ENCODE measurements around the gene ITIH4. TPM values are rescaled to one million over a fixed set of nuclear protein-coding genes. Genes with fewer than 3 reads are reported as not detected.
A peak's percentile ranks its signal among the peaks of the same experiment; 100 is the strongest.

The ITIH4 gene
- total and polyA plus RNA-seq, 2 experiments from 2014 or later: 55.9 to 91.3 TPM

GRCh38 chr3:52851348-52851747 is 20.9 kb upstream of the ITIH4 start:
- H3K36me3 ChIP-seq (replicated peaks; ENCODE audit: insufficient read depth, low read depth): no peaks in the 10 kb centered on the region
- H3K79me2 ChIP-seq: no peaks in the 10 kb centered on the region
- no peaks in the 10 kb centered on the region for H3K9me3 ChIP-seq (ENCODE audit: low read depth)
- no peak overlapping the region for H3K4me2 ChIP-seq
- H4K20me1 ChIP-seq (ENCODE audit: insufficient read depth, poor library complexity, severe bottlenecking): no peaks in the 10 kb centered on the region
- TF ChIP-seq, protein P1, sequence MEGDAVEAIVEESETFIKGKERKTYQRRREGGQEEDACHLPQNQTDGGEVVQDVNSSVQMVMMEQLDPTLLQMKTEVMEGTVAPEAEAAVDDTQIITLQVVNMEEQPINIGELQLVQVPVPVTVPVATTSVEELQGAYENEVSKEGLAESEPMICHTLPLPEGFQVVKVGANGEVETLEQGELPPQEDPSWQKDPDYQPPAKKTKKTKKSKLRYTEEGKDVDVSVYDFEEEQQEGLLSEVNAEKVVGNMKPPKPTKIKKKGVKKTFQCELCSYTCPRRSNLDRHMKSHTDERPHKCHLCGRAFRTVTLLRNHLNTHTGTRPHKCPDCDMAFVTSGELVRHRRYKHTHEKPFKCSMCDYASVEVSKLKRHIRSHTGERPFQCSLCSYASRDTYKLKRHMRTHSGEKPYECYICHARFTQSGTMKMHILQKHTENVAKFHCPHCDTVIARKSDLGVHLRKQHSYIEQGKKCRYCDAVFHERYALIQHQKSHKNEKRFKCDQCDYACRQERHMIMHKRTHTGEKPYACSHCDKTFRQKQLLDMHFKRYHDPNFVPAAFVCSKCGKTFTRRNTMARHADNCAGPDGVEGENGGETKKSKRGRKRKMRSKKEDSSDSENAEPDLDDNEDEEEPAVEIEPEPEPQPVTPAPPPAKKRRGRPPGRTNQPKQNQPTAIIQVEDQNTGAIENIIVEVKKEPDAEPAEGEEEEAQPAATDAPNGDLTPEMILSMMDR (IDR thresholded peaks at IDR 0.05; ENCODE audit: poor library complexity): peak; percentile 48
- TF ChIP-seq EZH2 (IDR thresholded peaks at IDR 0.05; ENCODE audit: borderline replicate concordance): no peak
- no peak overlapping the region for H2AFZ ChIP-seq
- 53% methylated on average over 3 of the region's 3 CpGs for WGBS (ENCODE audit: low lambda C conversion rate, missing lambda C conversion rate)
- H3K9me2 ChIP-seq (replicated peaks; ENCODE audit: insufficient read depth): no peaks in the 10 kb centered on the region
- no peaks in the 10 kb centered on the region for H3K4me1 ChIP-seq (ENCODE audit: insufficient read depth)
- H3K27me3 ChIP-seq: no peaks in the 10 kb centered on the region
- no peak overlapping the region for H3K4me3 ChIP-seq
- peak; percentile 70 for DNase-seq (ENCODE audit: low spot score)
- H3K27ac ChIP-seq: no peak overlapping the region

- Histone ChIP-seq H3K36me3 (replicated peaks; ENCODE audit: insufficient read depth, low read depth) (no peaks in the 10 kb centered on the region), H3K4me2 (no peak overlapping the region), H3K79me2 (no peaks in the 10 kb centered on the region), H3K4me1 (ENCODE audit: insufficient read depth) (no peaks in the 10 kb centered on the region), H3K9me3 (ENCODE audit: low read depth) (no peaks in the 10 kb centered on the region), H3K4me3 (no peak overlapping the region), H2AFZ (no peak overlapping the region), H4K20me1 (ENCODE audit: insufficient read depth, poor library complexity, severe bottlenecking) (no peaks in the 10 kb centered on the region), H3K9me2 (replicated peaks; ENCODE audit: insufficient read depth) (no peaks in the 10 kb centered on the region), H3K27ac (no peak overlapping the region), H3K27me3 (no peaks in the 10 kb centered on the region)
- no peak for DNase-seq (ENCODE audit: low spot score)
- TF ChIP-seq EZH2 (IDR thresholded peaks at IDR 0.05; ENCODE audit: borderline replicate concordance): no peak
- TF ChIP-seq, protein P1 (IDR thresholded peaks at IDR 0.05; ENCODE audit: poor library complexity): no peak
- TF ChIP-seq EZH2phosphoT487 (IDR thresholded peaks at IDR 0.05; ENCODE audit: low read depth, severe bottlenecking, unreplicated experiment): no peak
- WGBS (ENCODE audit: low lambda C conversion rate, missing lambda C conversion rate): 99% methylated on average over 15 of the region's 15 CpGs
Measured at GRCh38 chr3:52849656-52850055, 19.2 kb upstream of the ITIH4 start.

GRCh38 chr3:52848617-52849016 is 18.1 kb upstream of the ITIH4 start:
- H4K20me1 ChIP-seq (ENCODE audit: insufficient read depth, poor library complexity, severe bottlenecking): no peaks in the 10 kb centered on the region
- WGBS (ENCODE audit: low lambda C conversion rate, missing lambda C conversion rate): 74% methylated on average over 7 of the region's 7 CpGs
- H3K4me1 ChIP-seq (ENCODE audit: insufficient read depth): no peaks in the 10 kb centered on the region
- no peaks in the 10 kb centered on the region for H3K36me3 ChIP-seq (replicated peaks; ENCODE audit: insufficient read depth, low read depth)
- no peaks in the 10 kb centered on the region for H3K9me3 ChIP-seq (ENCODE audit: low read depth)
- TF ChIP-seq EZH2 (IDR thresholded peaks at IDR 0.05; ENCODE audit: borderline replicate concordance) (no peak), EZH2phosphoT487 (IDR thresholded peaks at IDR 0.05; ENCODE audit: low read depth, severe bottlenecking, unreplicated experiment) (no peak)
- TF ChIP-seq, protein P1 (IDR thresholded peaks at IDR 0.05; ENCODE audit: poor library complexity): no peak
- no peak overlapping the region for H3K4me3 ChIP-seq
- H2AFZ ChIP-seq: no peak overlapping the region
- H3K27ac ChIP-seq: no peak overlapping the region
- no peak for DNase-seq (ENCODE audit: low spot score)
- H3K9me2 ChIP-seq (replicated peaks; ENCODE audit: insufficient read depth): no peaks in the 10 kb centered on the region
- H3K27me3 ChIP-seq: no peaks in the 10 kb centered on the region
- H3K79me2 ChIP-seq: no peaks in the 10 kb centered on the region
- no peak overlapping the region for H3K4me2 ChIP-seq

GRCh38 chr3:52847726-52848125 is 17.3 kb upstream of the ITIH4 start:
- Histone ChIP-seq H3K4me3 (no peak overlapping the region), H3K4me1 (ENCODE audit: insufficient read depth) (no peaks in the 10 kb centered on the region), H3K79me2 (no peaks in the 10 kb centered on the region), H3K27me3 (no peaks in the 10 kb centered on the region), H3K36me3 (replicated peaks; ENCODE audit: insufficient read depth, low read depth) (no peaks in the 10 kb centered on the region), H3K9me2 (replicated peaks; ENCODE audit: insufficient read depth) (no peaks in the 10 kb centered on the region), H3K27ac (no peak overlapping the region), H4K20me1 (ENCODE audit: insufficient read depth, poor library complexity, severe bottlenecking) (no peaks in the 10 kb centered on the region), H3K9me3 (ENCODE audit: low read depth) (no peaks in the 10 kb centered on the region), H3K4me2 (no peak overlapping the region), H2AFZ (no peak overlapping the region)
- 96% methylated on average over 7 of the region's 7 CpGs for WGBS (ENCODE audit: low lambda C conversion rate, missing lambda C conversion rate)
- no peak for TF ChIP-seq EZH2phosphoT487 (IDR thresholded peaks at IDR 0.05; ENCODE audit: low read depth, severe bottlenecking, unreplicated experiment)
- TF ChIP-seq, protein P1 (IDR thresholded peaks at IDR 0.05; ENCODE audit: poor library complexity): no peak
- TF ChIP-seq EZH2 (IDR thresholded peaks at IDR 0.05; ENCODE audit: borderline replicate concordance): no peak
- DNase-seq (ENCODE audit: low spot score): no peak
